HG03196 (cell line): ENCODE data around the gene KIAA1217.
A peak's percentile ranks its signal among the peaks of the same experiment; 100 is the strongest.
"Not testable (repeated sequence)": the region's sequence is repeated elsewhere in the genome, so short reads cannot be mapped to it uniquely, and the experiment has no call there.

ENCODE experiments used
- ATAC-seq: cut with Tn5 transposase; IDR thresholded peaks from one replicate; pipeline ENCODE4 v1.9.1; 2021; ENCODE audit not compliant: unreplicated experiment

Gene KIAA1217

DNA sequence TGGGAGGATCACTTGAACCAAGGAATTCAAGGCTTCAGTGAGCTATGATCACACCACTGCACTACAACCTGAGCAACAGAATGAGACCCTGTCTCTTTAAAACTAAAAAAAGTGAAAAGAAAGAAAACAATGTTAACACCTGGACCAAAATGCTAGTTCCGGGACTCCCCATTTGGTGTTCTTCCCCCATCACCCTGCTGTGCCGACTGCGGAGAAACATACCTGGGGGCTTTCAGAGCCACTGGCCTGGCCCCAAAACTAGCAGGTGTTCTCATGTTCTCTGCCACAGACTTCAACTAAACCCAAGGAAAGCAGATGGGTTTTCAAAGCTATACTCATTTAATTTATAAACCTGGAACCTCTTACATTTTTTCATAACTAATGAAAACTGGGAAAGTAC lies 250.9 kb downstream of the KIAA1217 start:
- no peak for ATAC-seq

GRCh38 chr10:24462291-24462813 lies 253.4 kb downstream of the KIAA1217 start:
- ATAC-seq, result no peak

DNA sequence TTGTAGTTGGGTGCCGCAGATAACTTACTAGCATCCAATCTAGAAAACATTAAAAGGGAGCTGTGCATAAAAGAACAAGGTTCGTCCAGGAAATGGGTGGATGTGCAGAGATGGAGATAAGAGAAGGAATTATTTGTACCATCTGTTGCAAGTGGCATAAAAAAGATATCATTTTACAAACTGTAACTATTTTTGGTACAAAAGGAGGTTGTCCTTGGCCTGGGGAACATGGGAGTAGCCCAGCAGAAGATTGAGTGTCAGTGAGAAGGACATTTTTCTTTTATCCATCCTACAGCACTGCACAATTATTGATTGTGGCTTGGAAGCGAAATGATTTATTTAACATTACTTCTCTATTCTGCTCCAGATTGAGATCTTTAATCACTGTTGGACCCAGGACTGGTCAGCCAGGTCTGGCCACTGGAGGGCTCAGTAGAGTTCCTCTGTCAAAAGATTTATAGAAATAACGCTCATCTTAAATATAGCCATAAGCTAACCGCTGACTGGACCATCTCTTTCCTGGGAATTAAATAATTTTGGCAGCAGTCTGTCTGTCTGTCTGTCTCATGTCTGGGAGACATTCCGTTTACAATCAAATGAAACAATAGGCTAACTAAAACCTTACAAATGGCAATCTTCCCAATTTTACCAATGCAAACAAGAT lies 254.1 kb downstream of the KIAA1217 start:
- no peak for ATAC-seq

GRCh38 chr10:24463611-24464426 lies 254.9 kb downstream of the KIAA1217 start:
- ATAC-seq, result peak; percentile 43

DNA sequence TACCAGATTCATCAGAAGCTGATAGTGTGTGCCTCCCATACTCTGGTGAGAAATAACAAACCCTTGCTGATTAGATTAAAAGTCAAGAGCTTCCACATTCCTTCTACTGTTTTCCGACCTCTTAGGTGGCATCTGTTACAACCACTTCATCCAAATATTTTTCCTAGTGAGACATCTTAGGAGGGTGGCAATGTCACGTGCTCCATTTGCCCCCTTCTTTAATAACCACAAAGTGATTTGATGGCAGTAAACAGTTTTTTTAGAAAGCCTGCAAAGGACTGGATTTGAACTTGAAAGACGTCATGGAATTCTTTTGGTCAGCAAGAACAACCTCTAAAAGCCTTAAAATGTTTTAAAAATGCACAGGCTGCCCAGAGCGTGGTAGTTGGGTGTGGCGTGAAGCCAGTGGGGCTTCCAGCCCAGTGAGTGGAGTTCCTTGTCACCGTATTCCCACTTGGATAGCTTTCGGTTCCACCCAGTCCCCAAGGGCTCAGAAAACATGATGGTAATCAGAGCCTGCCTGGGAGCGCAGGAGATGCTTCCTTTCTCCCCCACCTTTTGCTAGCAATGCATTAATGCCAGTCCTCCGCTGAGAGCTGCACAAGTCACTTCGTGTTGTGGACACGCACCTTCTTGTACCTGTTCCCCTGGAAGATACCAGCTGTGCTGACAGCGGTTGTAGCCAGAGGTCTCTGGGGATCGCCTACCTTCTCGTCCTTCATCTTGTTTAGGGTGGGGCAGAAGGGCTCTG lies 256.4 kb downstream of the KIAA1217 start:
- ATAC-seq, result no peak

DNA sequence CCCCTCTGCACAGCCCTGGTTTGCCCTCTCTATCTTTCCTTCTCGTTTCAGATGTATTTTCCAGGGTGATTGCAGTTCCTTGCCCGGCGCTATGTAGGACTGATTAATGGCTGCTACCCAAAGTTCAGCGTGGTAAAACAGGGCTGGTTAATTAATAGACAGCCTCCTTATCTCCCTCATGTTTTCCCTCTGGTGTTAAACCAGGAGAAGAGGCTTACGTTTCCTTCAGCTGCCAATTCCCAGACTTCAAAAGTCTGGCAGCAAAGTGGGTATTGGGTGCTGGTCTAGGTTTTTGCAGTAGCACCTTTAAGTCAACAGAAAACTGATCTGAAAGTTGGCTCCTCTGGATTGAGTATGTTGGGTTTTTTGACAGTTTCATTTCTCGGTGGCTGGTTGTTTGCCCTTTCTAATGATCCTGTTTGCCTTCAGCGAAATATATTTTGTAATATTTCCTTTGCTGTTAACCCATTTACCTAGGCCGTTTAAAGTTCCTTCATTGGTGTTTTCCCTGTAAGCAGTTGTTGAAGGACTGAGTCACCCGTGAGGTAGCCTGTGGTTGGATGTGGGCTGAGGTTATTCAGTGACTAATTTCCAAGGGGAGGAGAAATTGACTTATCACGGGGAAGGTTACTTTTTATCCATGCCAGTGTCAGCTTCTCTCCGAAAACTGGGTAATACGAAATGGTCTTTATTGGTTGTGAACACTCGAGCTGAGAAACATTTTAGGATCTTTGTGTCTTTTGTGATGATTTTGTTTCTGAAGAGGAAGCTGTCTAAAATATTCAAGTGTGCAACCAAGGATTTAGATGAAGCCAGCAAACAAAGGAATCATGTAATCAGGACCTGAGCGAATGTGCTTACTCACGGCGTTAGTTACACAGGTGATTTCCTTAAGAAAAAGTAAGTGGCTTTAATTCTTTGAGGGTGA lies 257.2 kb downstream of the KIAA1217 start:
- peak; percentile 61 for ATAC-seq

GRCh38 chr10:24467136-24467535 lies 258.2 kb downstream of the KIAA1217 start:
- ATAC-seq, result no peak

GRCh38 chr10:24467605-24468004 lies 258.7 kb downstream of the KIAA1217 start:
- no peak for ATAC-seq

GRCh38 chr10:24468281-24468751 lies 259.4 kb downstream of the KIAA1217 start:
- ATAC-seq, result no peak

DNA sequence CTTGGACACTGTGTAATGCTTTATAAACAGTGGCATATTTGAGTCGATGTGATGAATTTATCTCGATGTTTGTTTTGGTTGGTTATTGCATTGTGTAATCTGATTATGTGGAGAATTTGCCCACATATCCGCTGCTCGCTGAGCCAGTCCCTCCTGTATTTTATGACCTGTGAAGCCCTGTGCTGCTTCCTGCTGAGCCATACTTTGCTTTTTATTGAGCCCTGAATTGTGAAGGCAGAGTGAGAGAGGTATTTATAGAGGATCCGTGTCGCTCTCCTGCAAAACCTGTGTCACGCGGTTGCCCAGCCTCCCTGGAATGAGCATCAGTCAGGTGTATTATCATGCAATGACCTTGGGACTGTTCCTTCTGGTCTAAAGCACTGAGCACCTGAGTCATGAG lies 261.1 kb downstream of the KIAA1217 start:
- no peak for ATAC-seq

GRCh38 chr10:24475598-24475997 lies 266.7 kb downstream of the KIAA1217 start:
- no peak for ATAC-seq

GRCh38 chr10:24476913-24477701 lies 268.2 kb downstream of the KIAA1217 start:
- no peak for ATAC-seq

- no peak for ATAC-seq
These were observed 269.0 kb downstream of the KIAA1217 start for GRCh38 chr10:24477915-24478314.

GRCh38 chr10:24479806-24480205 lies 270.9 kb downstream of the KIAA1217 start:
- no peak for ATAC-seq

- no peak for ATAC-seq
These were observed 271.5 kb downstream of the KIAA1217 start for GRCh38 chr10:24480447-24480846.

GRCh38 chr10:24481241-24481640 lies 272.3 kb downstream of the KIAA1217 start:
- no peak for ATAC-seq

DNA sequence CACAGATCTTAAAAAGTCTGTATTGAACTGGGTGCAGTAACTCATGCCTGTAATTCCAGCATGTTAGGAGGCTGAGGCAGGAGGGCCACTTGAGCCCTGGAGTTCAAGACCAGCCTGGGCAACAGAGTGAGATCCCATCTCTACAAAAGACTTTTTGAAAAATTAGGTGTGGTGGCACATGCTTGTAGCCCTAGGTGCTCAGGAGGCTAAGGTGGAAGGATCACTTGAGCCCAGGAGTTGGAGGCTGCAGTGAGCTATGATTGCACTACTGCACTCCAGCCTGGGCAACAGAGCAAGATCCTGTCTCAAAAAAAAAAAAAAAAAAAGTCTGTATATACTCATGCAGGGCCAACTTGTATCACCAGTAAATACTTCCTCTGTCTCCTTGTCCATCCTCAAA lies 273.8 kb downstream of the KIAA1217 start:
- ATAC-seq, result not testable (repeated sequence)

- peak; percentile 93 for ATAC-seq
These were observed 274.8 kb downstream of the KIAA1217 start for GRCh38 chr10:24483701-24484100.

GRCh38 chr10:24484771-24485170 lies 275.8 kb downstream of the KIAA1217 start:
- ATAC-seq, result no peak
